SK-N-SH (cell line): ENCODE data around the gene MYBPC3. TPM values are rescaled to one million over a fixed set of nuclear protein-coding genes. Genes with fewer than 3 reads are reported as not detected.

Experiments used
- CTCF ChIA-PET: fragments of 300-600, 350-600 bp; formaldehyde crosslinking; extraction: SDS; loops from one replicate; lab custom pipeline; 2021; lab: Yijun Ruan, JAX
- POLR2A ChIA-PET: fragments of 350-600 bp; sonication (Branson Sonifier 250); formaldehyde crosslinking; extraction: SDS; loops from one replicate; lab custom pipeline; 2020; ENCODE audit warnings: antibody characterized with exemption, inconsistent platforms; lab: Yijun Ruan, JAX
- DNase-seq: peaks from one replicate; pipeline ENCODE4 v3.0.0; 2012
- H2AFZ ChIP-seq: fragments of 200-600 bp; sonication (generic); 2 replicates; pipeline ENCODE4 v1.8.1; 2016; ENCODE audit warnings: antibody characterized with exemption, mild to moderate bottlenecking, low read depth
- H3F3A ChIP-seq: fragments of 200-600 bp; sonication (generic); replicated peaks from 2 replicates; pipeline ENCODE3; 2016; ENCODE audit warnings: antibody characterized with exemption, mild to moderate bottlenecking; ENCODE audit not compliant: insufficient read depth
- H3K27ac ChIP-seq, 2 experiments: fragments of 200-500 bp in 1 of 2; fragments of 200-600 bp in 1 of 2; sonication (Bioruptor generic) in 1 of 2; sonication (generic), shearing (Covaris generic) in 1 of 2; 2 replicates each; pipeline versions ENCODE4 v1.5.1 to v1.6.1; 2014 to 2016; ENCODE audit warnings: low read depth in 2 of 2, inconsistent platforms in 1 of 2, low read length in 1 of 2, mild to moderate bottlenecking in 1 of 2, mixed read lengths in 1 of 2
- H3K27me3 ChIP-seq: fragments of 200-600 bp; sonication (generic), shearing (Covaris generic); 2 replicates; pipeline ENCODE4 v1.6.1; 2016; ENCODE audit warnings: mixed run types; ENCODE audit not compliant: insufficient read depth
- H3K36me3 ChIP-seq, 2 experiments: fragments of 200-500 bp in 1 of 2; fragments of 200-600 bp in 1 of 2; sonication (Bioruptor generic) in 1 of 2; sonication (generic) in 1 of 2; replicated peaks in 1 of 2; 2 replicates each; pipeline versions ENCODE3 to v1.5.1; 2014 to 2016; ENCODE audit warnings: low read length in 1 of 2, mild to moderate bottlenecking in 1 of 2; ENCODE audit not compliant: insufficient read depth in 2 of 2, control insufficient read depth in 1 of 2
- H3K4me1 ChIP-seq, 2 experiments: fragments of 200-500 bp in 1 of 2; fragments of 200-600 bp in 1 of 2; sonication (Bioruptor generic) in 1 of 2; sonication (generic), shearing (Covaris generic) in 1 of 2; 2 replicates each; pipeline versions ENCODE4 v1.5.1 to v1.6.1; 2014 to 2016; ENCODE audit warnings: low read depth in 1 of 2, low read length in 1 of 2, mixed run types in 1 of 2; ENCODE audit not compliant: insufficient read depth in 2 of 2, control insufficient read depth in 1 of 2
- H3K4me2 ChIP-seq: fragments of 200-600 bp; sonication (generic), shearing (Covaris generic); 2 replicates; pipeline ENCODE4 v1.6.1; 2017; ENCODE audit warnings: mixed run types
- H3K4me3 ChIP-seq, 2 experiments: fragments of 200-500 bp in 1 of 2; fragments of 200-600 bp in 1 of 2; sonication (Bioruptor generic) in 1 of 2; sonication (generic), shearing (Covaris generic) in 1 of 2; 2 replicates each; pipeline versions ENCODE4 v1.5.1 to v1.8.1; 2014 to 2016; ENCODE audit warnings: low read depth in 2 of 2, inconsistent platforms in 1 of 2, low read length in 1 of 2, mild to moderate bottlenecking in 1 of 2, mixed read lengths in 1 of 2, moderate library complexity in 1 of 2
- H3K79me2 ChIP-seq: fragments of 200-600 bp; sonication (generic); 2 replicates; pipeline ENCODE4 v1.8.1; 2017; ENCODE audit warnings: mild to moderate bottlenecking; ENCODE audit not compliant: insufficient read depth
- H3K9ac ChIP-seq: fragments of 200-600 bp; sonication (generic); 2 replicates; pipeline ENCODE4 v1.6.1; 2017; ENCODE audit warnings: mixed run types
- H3K9me2 ChIP-seq: fragments of 200-600 bp; sonication (generic); 2 replicates; pipeline ENCODE4 v1.6.1; 2017; ENCODE audit warnings: mixed run types
- H3K9me3 ChIP-seq: fragments of 200-600 bp; sonication (generic); 2 replicates; pipeline ENCODE4 v1.6.1; 2017; ENCODE audit warnings: mixed run types, mild to moderate bottlenecking, moderate library complexity
- H4K20me1 ChIP-seq: fragments of 200-600 bp; sonication (generic); 2 replicates; pipeline ENCODE4 v1.6.1; 2017; ENCODE audit warnings: mild to moderate bottlenecking, mixed run types; ENCODE audit not compliant: insufficient read depth
- EP300 ChIP-seq, 2 experiments: IDR thresholded peaks; 2 replicates each; pipeline versions ENCODE4 v1.4.0 to v1.6.1; 2012; ENCODE audit warnings: borderline replicate concordance in 1 of 2, low read depth in 1 of 2, low read length in 1 of 2
- FOXJ3 ChIP-seq: sonication (generic); formaldehyde crosslinking; IDR thresholded peaks from 2 replicates; pipeline ENCODE4 v1.5.1; 2020; ENCODE audit warnings: mild to moderate bottlenecking, missing genetic modification reagents
- GABPA ChIP-seq: IDR thresholded peaks from 2 replicates; pipeline ENCODE4 v1.4.0; 2012; ENCODE audit warnings: low read depth, mild to moderate bottlenecking
- GATA2 ChIP-seq: sonication (generic); formaldehyde crosslinking; IDR thresholded peaks from 2 replicates; pipeline ENCODE4 v1.5.0; 2020; ENCODE audit warnings: mild to moderate bottlenecking, missing genetic modification reagents
- JUND ChIP-seq: IDR thresholded peaks from 2 replicates; pipeline ENCODE4 v1.4.0; 2012
- MAX ChIP-seq: IDR thresholded peaks from 2 replicates; pipeline ENCODE4 v1.4.0; 2012; ENCODE audit warnings: low read depth
- MEF2A ChIP-seq: IDR thresholded peaks from 2 replicates; pipeline ENCODE4 v1.4.0; 2012; ENCODE audit warnings: low read depth, borderline replicate concordance
- MXI1 ChIP-seq: IDR thresholded peaks from 2 replicates; pipeline ENCODE4 v1.6.1; 2012; ENCODE audit warnings: mild to moderate bottlenecking, low read depth, low read length, improper control_type of control experiment
- NFIC ChIP-seq: IDR thresholded peaks from 2 replicates; pipeline ENCODE4 v1.4.0; 2012; ENCODE audit warnings: borderline replicate concordance
- NRF1 ChIP-seq: IDR thresholded peaks from 2 replicates; pipeline ENCODE4 v1.6.1; 2012; ENCODE audit warnings: low read depth, mild to moderate bottlenecking, low read length
- RCOR1 ChIP-seq: fragments of 150-350 bp; IDR thresholded peaks from 2 replicates; pipeline ENCODE4 v1.6.1; 2017; ENCODE audit warnings: antibody characterized with exemption, low read length
- SMC3 ChIP-seq: IDR thresholded peaks from 2 replicates; pipeline ENCODE4 v1.6.1; 2012; ENCODE audit warnings: low read depth, low read length, improper control_type of control experiment
- TAF1 ChIP-seq: IDR thresholded peaks from 2 replicates; pipeline ENCODE4 v1.6.1; 2012; ENCODE audit warnings: low read depth, mild to moderate bottlenecking, low read length, moderate library complexity, borderline replicate concordance
- ZBTB33 ChIP-seq: IDR thresholded peaks from 2 replicates; pipeline ENCODE4 v1.4.0; 2012; ENCODE audit warnings: low read depth, borderline replicate concordance
- WGBS: methylation state at CpG from one replicate; pipeline ENCODE4 v1.1.6; 2017; ENCODE audit warnings: low lambda C conversion rate; 5-methylcytosine and 5-hydroxymethylcytosine counted together
- polyA plus RNA-seq, 3 experiments: library from polyadenylated mRNA; depleted of rRNA; stranded (reverse); fragments of >200 nt; gene quantifications; 2 replicates each; pipeline ENCODE4 v1.2.3, GENCODE V29; 2012

The MYBPC3 gene
- polyA plus RNA-seq, 1 of the 3 experiments (the other 2 are of a cell fraction) = not detected

GRCh38 chr11:47327025-47327424 lies 25.5 kb downstream of the MYBPC3 start:
- Histone ChIP-seq H3K79me2 (no peaks in the 10 kb centered on the region), H3K4me3 (no peak overlapping the region), H4K20me1 (no peaks in the 10 kb centered on the region), H3K4me1 (no peaks in the 10 kb centered on the region), H3K9ac (no peak overlapping the region), H3K9me2 (no peaks in the 10 kb centered on the region)
- POLR2A ChIA-PET = no interaction called here
- peak; percentile 21 for DNase-seq
- WGBS = 88% methylated on average over 3 of the region's 13 CpGs
- no peak for TF ChIP-seq NFIC
- TF ChIP-seq ZBTB33 = no peak
- TF ChIP-seq GABPA = no peak
- TF ChIP-seq TAF1 = no peak
- no peak for TF ChIP-seq NRF1
- no peak for TF ChIP-seq FOXJ3 (CRISPR knock-in tag)
- no peak for TF ChIP-seq RCOR1
- TF ChIP-seq JUND = no peak
- no peak for TF ChIP-seq MAX
- TF ChIP-seq, all 33 proteins: peak for 0
- no peak overlapping the region for H2AFZ ChIP-seq
- no peak overlapping the region for H3K27ac ChIP-seq
- no peaks in the 10 kb centered on the region for H3F3A ChIP-seq
- peaks cover 2 to 33% of the 10 kb centered on the region in 2 experiments for H3K36me3 ChIP-seq
- no peaks in the 10 kb centered on the region for H3K9me3 ChIP-seq
- CTCF ChIA-PET = interaction anchor here (1.1 kb wide), 1 partner anchor 27 kb away, joined by 3 read pairs; no protein-coding TSS in a partner anchor
- no peak overlapping the region for H3K4me2 ChIP-seq
- H3K27me3 ChIP-seq = no peaks in the 10 kb centered on the region

GRCh38 chr11:47326198-47326597 lies 26.3 kb downstream of the MYBPC3 start:
- no peaks in the 10 kb centered on the region for H4K20me1 ChIP-seq
- peak; percentile 23 for DNase-seq
- WGBS = 97% methylated on average over 12 of the region's 12 CpGs
- no peak overlapping the region for H3K4me3 ChIP-seq
- no peak overlapping the region for H3K4me2 ChIP-seq
- H3K9me2 ChIP-seq = no peaks in the 10 kb centered on the region
- H3K27ac ChIP-seq = no peak overlapping the region
- no peaks in the 10 kb centered on the region for H3F3A ChIP-seq
- no peak for TF ChIP-seq GATA2
- TF ChIP-seq SMC3 = no peak
- TF ChIP-seq JUND = no peak
- no peak for TF ChIP-seq EP300 (IDR thresholded peaks at IDR 0.05; ENCODE audit: borderline replicate concordance in 1 of 2, low read depth in 1 of 2, low read length in 1 of 2)
- TF ChIP-seq MXI1 = no peak
- no peak for TF ChIP-seq MEF2A
- TF ChIP-seq, all 33 proteins: peak for 0
- Histone ChIP-seq H3K79me2 (no peaks in the 10 kb centered on the region), H3K36me3 (peaks cover 10 to 42% of the 10 kb centered on the region in 2 experiments), H3K9me3 (no peaks in the 10 kb centered on the region), H2AFZ (no peak overlapping the region), H3K9ac (no peak overlapping the region), H3K4me1 (no peaks in the 10 kb centered on the region), H3K27me3 (no peaks in the 10 kb centered on the region)
- POLR2A ChIA-PET = no interaction called here
- CTCF ChIA-PET = interaction anchor here (1.1 kb wide), 1 partner anchor 28 kb away, joined by 3 read pairs; no protein-coding TSS in a partner anchor
